H1 (cell line): ENCODE results near the gene SOX13. TPM values are rescaled to one million over a fixed set of nuclear protein-coding genes. Genes with fewer than 3 reads are reported as not detected.

Source experiments
- polyA plus RNA-seq, 7 experiments: library from polyadenylated mRNA; depleted of rRNA in 3 of 7; stranded (reverse) in 5 of 7; unstranded in 2 of 7; fragments of >200 nt in 5 of 7; fragments of 200-250 nt in 2 of 7; gene quantifications; 1 replicate in 5 of 7; 2 replicates in 1 of 7; 4 replicates in 1 of 7; pipeline versions ENCODE4 v1.2.1 to v1.2.3, GENCODE V29; 2011 to 2013; ENCODE audit warnings: missing spikeins in 2 of 7, mixed read lengths in 2 of 7
- total RNA-seq: library from RNA; stranded (reverse); fragmentation: NEBNext Ultra II Directional; extraction: Animal tissue kit (Norgen Biotek cat#: 25700); gene quantifications from 2 replicates; pipeline ENCODE4 v1.2.1, GENCODE V29; 2021
- TF ChIP-seq, protein P1 (sequence below): IDR thresholded peaks from 2 replicates; pipeline ENCODE4 v1.6.1; 2012; ENCODE audit warnings: inconsistent platforms

SOX13 gene
- total and polyA plus RNA-seq, 2 of the 8 experiments (the other 6 are each of a cell fraction or from before 2014, with no cell fraction given), result 113 to 173 TPM

DNA sequence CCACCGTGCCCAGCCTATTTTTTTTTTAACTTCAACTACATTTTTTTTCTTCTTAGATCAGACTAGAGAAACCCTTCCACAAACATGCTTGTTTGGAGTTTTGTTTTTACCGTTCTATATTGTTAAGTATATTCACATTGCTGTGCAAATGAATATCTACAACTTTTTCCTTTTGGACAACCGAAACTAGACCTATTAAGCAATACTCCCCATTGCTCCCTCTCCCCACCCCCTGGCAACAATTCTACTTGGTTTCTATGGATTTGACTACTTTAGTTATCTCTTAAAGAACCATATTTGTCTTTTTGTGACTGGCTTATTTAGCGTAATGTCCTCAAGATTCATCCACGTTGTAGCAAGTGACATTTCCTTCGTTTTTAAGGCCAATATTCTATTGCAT, 59.8 kb downstream of the SOX13 start (continued):
- TF ChIP-seq, protein P1, sequence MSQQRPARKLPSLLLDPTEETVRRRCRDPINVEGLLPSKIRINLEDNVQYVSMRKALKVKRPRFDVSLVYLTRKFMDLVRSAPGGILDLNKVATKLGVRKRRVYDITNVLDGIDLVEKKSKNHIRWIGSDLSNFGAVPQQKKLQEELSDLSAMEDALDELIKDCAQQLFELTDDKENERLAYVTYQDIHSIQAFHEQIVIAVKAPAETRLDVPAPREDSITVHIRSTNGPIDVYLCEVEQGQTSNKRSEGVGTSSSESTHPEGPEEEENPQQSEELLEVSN, result no peak
